ENCODE measurements around the gene MYBPHL. TPM values are rescaled to one million over a fixed set of nuclear protein-coding genes. Genes with fewer than 3 reads are reported as not detected.

The MYBPHL gene
- total and polyA plus RNA-seq, 5 donors from 2014 or later = not detected

DNA sequence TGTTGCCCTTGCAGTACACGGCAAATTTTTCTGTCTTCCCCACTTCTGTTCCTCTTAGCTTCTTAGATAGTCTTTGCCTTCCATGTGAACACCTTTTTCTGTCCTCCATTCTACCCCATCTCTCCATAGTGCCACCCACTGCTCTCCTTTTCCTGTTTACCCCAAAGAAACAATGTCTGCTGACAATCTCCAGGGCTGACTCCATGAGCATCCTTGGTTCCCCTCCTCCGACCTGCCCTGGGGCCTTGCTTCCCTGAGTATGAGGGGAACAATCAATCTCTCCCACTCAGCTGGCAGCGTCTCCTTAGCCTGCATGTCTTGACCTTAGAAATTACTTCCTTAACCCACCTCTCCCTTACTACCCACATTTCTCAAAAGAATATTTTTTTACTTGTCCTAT lies 12.3 kb upstream of the MYBPHL start:
- H3K27ac ChIP-seq (ENCODE audit: insufficient read depth, low read length, poor library complexity, severe bottlenecking) = no peak overlapping the region
- ATAC-seq (ENCODE audit: low read depth in 2 of 2) (no peak), DNase-seq (no peak)
- H3K27me3 ChIP-seq (ENCODE audit: control insufficient read depth, insufficient read depth, low read length) = peaks cover 3% of the 10 kb centered on the region
- no peaks in the 10 kb centered on the region for H3K4me1 ChIP-seq (ENCODE audit: control insufficient read depth, insufficient read depth, low read length, poor library complexity, severe bottlenecking)
- Mint-ChIP-seq H3K9me3 (peaks cover 0 to 2% (median 0%) of the 10 kb centered on the region in 7 donors), H3K27ac (no peak overlapping the region), H3K27me3 (no peaks in the 10 kb centered on the region), H3K4me1 (no peaks in the 10 kb centered on the region), H3K4me3 (no peak overlapping the region), H3K36me3 (no peaks in the 10 kb centered on the region)
- H3K4me3 ChIP-seq (ENCODE audit: low read depth, low read length) = no peak overlapping the region
- H3K9me3 ChIP-seq (ENCODE audit: control insufficient read depth in 2 of 2, low read length in 2 of 2) = no peaks in the 10 kb centered on the region
- H3K36me3 ChIP-seq (ENCODE audit: control insufficient read depth, insufficient read depth, low read length) = no peaks in the 10 kb centered on the region

GRCh38 chr1:109316506-109316905 lies 9.7 kb upstream of the MYBPHL start:
- Histone ChIP-seq H3K27me3 (ENCODE audit: control insufficient read depth, insufficient read depth, low read length) (no peaks in the 10 kb centered on the region), H3K9me3 (ENCODE audit: control insufficient read depth in 2 of 2, low read length in 2 of 2) (no peaks in the 10 kb centered on the region), H3K36me3 (ENCODE audit: control insufficient read depth, insufficient read depth, low read length) (no peaks in the 10 kb centered on the region), H3K4me1 (ENCODE audit: control insufficient read depth, insufficient read depth, low read length, poor library complexity, severe bottlenecking) (no peaks in the 10 kb centered on the region), H3K27ac (ENCODE audit: insufficient read depth, low read length, poor library complexity, severe bottlenecking) (no peak overlapping the region), H3K4me3 (ENCODE audit: low read depth, low read length) (no peak overlapping the region)
- no peak overlapping the region for H3K27ac Mint-ChIP-seq
- H3K9me3 Mint-ChIP-seq = peaks cover 0 to 2% (median 0%) of the 10 kb centered on the region in 7 donors
- DNase-seq (no peak), ATAC-seq (ENCODE audit: low read depth in 2 of 2) (no peak)
- no peak overlapping the region for H3K4me3 Mint-ChIP-seq
- no peaks in the 10 kb centered on the region for H3K36me3 Mint-ChIP-seq
- H3K27me3 Mint-ChIP-seq = peaks cover 10% of the 10 kb centered on the region
- no peaks in the 10 kb centered on the region for H3K4me1 Mint-ChIP-seq

- H3K36me3 ChIP-seq (ENCODE audit: control insufficient read depth, insufficient read depth, low read length) = no peaks in the 10 kb centered on the region
- DNase-seq = no peak
- Mint-ChIP-seq H3K4me1 (no peaks in the 10 kb centered on the region), H3K27me3 (peaks cover 12% of the 10 kb centered on the region), H3K4me3 (no peak overlapping the region), H3K9me3 (no peaks in the 10 kb centered on the region), H3K36me3 (no peaks in the 10 kb centered on the region), H3K27ac (no peak overlapping the region)
- no peak overlapping the region for H3K4me3 ChIP-seq (ENCODE audit: low read depth, low read length)
- H3K27ac ChIP-seq (ENCODE audit: insufficient read depth, low read length, poor library complexity, severe bottlenecking) = no peak overlapping the region
- H3K4me1 ChIP-seq (ENCODE audit: control insufficient read depth, insufficient read depth, low read length, poor library complexity, severe bottlenecking) = no peaks in the 10 kb centered on the region
- no peaks in the 10 kb centered on the region for H3K9me3 ChIP-seq (ENCODE audit: control insufficient read depth in 2 of 2, low read length in 2 of 2)
- no peaks in the 10 kb centered on the region for H3K27me3 ChIP-seq (ENCODE audit: control insufficient read depth, insufficient read depth, low read length)
- no peak for ATAC-seq (ENCODE audit: low read depth in 2 of 2)
Observed at GRCh38 chr1:109315288-109315687, 8.5 kb upstream of the MYBPHL start.

DNA sequence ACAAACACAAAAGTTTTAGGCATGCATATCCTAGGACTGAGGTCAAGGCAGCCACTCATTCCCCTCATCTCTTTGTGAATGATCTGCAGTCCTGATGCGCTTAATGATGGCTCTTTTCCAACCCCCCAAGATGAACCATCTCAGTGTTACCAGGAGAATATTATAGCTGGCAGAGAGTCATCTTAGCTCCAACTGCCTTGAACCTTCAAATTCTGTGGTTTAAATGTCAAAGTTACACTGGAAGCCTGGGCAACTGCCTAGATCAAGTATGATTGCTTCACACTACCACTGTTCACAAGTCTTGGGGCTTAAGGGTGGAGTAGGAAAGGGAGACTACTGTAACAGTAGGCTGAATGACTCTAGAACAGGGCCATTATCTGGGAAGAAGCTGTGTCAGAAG lies 8.0 kb upstream of the MYBPHL start:
- ATAC-seq (ENCODE audit: low read depth in 2 of 2) = no peak
- H3K27ac ChIP-seq (ENCODE audit: insufficient read depth, low read length, poor library complexity, severe bottlenecking) = no peak overlapping the region
- peaks cover 12% of the 10 kb centered on the region for H3K27me3 Mint-ChIP-seq
- DNase-seq = no peak
- H3K36me3 ChIP-seq (ENCODE audit: control insufficient read depth, insufficient read depth, low read length) = no peaks in the 10 kb centered on the region
- H3K27ac Mint-ChIP-seq = no peak overlapping the region
- no peaks in the 10 kb centered on the region for H3K9me3 ChIP-seq (ENCODE audit: control insufficient read depth in 2 of 2, low read length in 2 of 2)
- no peak overlapping the region for H3K4me3 Mint-ChIP-seq
- H3K4me1 ChIP-seq (ENCODE audit: control insufficient read depth, insufficient read depth, low read length, poor library complexity, severe bottlenecking) = no peaks in the 10 kb centered on the region
- H3K9me3 Mint-ChIP-seq = no peaks in the 10 kb centered on the region
- no peaks in the 10 kb centered on the region for H3K36me3 Mint-ChIP-seq
- no peak overlapping the region for H3K4me3 ChIP-seq (ENCODE audit: low read depth, low read length)
- H3K4me1 Mint-ChIP-seq = no peaks in the 10 kb centered on the region
- no peaks in the 10 kb centered on the region for H3K27me3 ChIP-seq (ENCODE audit: control insufficient read depth, insufficient read depth, low read length)

DNA sequence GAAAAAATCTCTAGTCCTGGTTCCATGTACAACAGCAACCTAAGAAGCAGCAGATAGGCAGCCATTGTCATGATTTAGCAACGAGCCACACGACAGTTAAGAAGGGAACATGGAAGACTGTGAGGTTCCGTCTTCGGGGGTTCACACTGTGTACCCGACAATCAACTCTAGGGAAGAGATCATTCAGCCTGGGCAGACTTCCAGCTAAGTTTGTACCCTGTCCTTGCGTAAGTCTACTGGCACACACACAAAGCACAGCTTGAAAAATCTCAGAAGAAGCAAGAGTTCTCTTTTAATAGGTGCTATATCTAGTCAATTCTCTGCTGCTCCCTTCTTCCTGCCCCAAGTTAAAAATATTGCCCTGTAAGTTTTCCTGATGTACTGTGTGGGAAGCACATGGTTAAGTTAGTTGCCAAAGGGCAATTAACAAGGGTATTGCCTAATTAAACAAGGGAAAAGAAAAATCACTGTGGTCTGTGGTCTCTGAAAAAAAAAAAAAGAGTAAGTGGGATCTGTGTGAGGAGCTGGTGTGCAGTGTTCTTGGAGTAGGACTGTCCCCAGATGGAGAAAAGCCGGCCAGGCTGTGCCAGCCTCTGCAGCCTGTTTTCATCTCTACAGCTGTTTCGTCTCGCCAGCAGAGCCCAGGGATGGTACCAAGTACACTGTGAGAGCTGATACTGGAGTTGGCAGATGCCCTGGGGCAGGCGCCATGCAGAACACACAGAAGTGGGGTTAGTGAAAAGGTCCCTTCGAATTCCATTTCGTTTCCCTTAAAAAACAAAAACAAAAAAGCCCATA lies 6.4 kb upstream of the MYBPHL start:
- no peak for DNase-seq
- no peaks in the 10 kb centered on the region for H3K36me3 Mint-ChIP-seq
- ATAC-seq (ENCODE audit: low read depth in 2 of 2) = no peak
- H3K4me1 Mint-ChIP-seq = no peaks in the 10 kb centered on the region
- Histone ChIP-seq H3K9me3 (ENCODE audit: control insufficient read depth in 2 of 2, low read length in 2 of 2) (no peaks in the 10 kb centered on the region), H3K27me3 (ENCODE audit: control insufficient read depth, insufficient read depth, low read length) (peaks cover 2% of the 10 kb centered on the region), H3K4me1 (ENCODE audit: control insufficient read depth, insufficient read depth, low read length, poor library complexity, severe bottlenecking) (no peaks in the 10 kb centered on the region), H3K4me3 (ENCODE audit: low read depth, low read length) (no peak overlapping the region), H3K27ac (ENCODE audit: insufficient read depth, low read length, poor library complexity, severe bottlenecking) (no peak overlapping the region), H3K36me3 (ENCODE audit: control insufficient read depth, insufficient read depth, low read length) (no peaks in the 10 kb centered on the region)
- no peak overlapping the region for H3K27ac Mint-ChIP-seq
- no peak overlapping the region for H3K4me3 Mint-ChIP-seq
- peaks cover 17% of the 10 kb centered on the region for H3K27me3 Mint-ChIP-seq
- no peaks in the 10 kb centered on the region for H3K9me3 Mint-ChIP-seq

DNA sequence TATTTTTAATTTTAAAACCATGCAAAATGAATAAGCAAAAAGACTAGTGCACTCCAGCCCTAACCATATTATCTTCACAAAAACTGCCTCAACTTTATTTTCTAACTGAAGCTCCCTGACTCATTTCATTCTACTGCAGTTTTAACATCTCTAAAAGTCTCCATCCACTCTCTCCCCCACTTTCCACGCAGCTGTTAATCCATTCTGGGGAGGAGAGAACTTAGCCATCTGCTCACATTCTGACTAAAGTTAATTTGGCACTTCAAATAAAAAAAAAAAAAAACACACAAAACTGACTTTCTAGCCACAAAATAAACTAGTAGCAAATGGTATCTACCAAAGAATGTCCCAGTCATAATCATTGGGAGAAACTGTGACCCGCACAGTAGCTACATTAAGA lies 5.4 kb upstream of the MYBPHL start:
- Histone ChIP-seq H3K27ac (ENCODE audit: insufficient read depth, low read length, poor library complexity, severe bottlenecking) (no peak overlapping the region), H3K9me3 (ENCODE audit: control insufficient read depth in 2 of 2, low read length in 2 of 2) (no peaks in the 10 kb centered on the region), H3K27me3 (ENCODE audit: control insufficient read depth, insufficient read depth, low read length) (peaks cover 2% of the 10 kb centered on the region), H3K36me3 (ENCODE audit: control insufficient read depth, insufficient read depth, low read length) (no peaks in the 10 kb centered on the region), H3K4me3 (ENCODE audit: low read depth, low read length) (no peak overlapping the region), H3K4me1 (ENCODE audit: control insufficient read depth, insufficient read depth, low read length, poor library complexity, severe bottlenecking) (no peaks in the 10 kb centered on the region)
- H3K4me3 Mint-ChIP-seq = no peak overlapping the region
- DNase-seq = no peak
- no peaks in the 10 kb centered on the region for H3K36me3 Mint-ChIP-seq
- ATAC-seq (ENCODE audit: low read depth in 2 of 2) = no peak
- H3K27me3 Mint-ChIP-seq = peaks cover 21% of the 10 kb centered on the region
- H3K4me1 Mint-ChIP-seq = no peaks in the 10 kb centered on the region
- no peaks in the 10 kb centered on the region for H3K9me3 Mint-ChIP-seq
- H3K27ac Mint-ChIP-seq = no peak overlapping the region

DNA sequence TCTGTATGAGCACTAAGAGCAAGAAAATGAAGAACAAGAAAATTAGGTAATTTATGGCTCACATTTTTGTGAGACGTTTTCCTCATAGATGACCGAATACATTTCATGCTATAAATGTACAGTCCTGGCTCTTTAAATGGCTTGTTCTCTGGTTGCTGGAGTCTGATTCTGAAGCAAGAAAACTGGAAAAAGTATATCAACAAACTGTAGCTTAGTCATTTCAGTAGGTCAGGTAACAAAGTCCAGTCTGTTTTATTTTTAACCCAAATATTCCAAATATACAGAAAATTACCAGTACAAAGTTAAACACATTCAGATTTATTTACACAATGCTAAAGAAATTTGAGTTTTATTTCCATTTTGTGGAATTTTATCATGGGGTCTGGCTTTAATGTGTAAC lies 2.5 kb upstream of the MYBPHL start:
- H3K27ac Mint-ChIP-seq = no peak overlapping the region
- DNase-seq (no peak), ATAC-seq (ENCODE audit: low read depth in 2 of 2) (no peak)
- no peaks in the 10 kb centered on the region for H3K9me3 Mint-ChIP-seq
- no peaks in the 10 kb centered on the region for H3K36me3 Mint-ChIP-seq
- Histone ChIP-seq H3K27ac (ENCODE audit: insufficient read depth, low read length, poor library complexity, severe bottlenecking) (no peak overlapping the region), H3K27me3 (ENCODE audit: control insufficient read depth, insufficient read depth, low read length) (peaks cover 2% of the 10 kb centered on the region), H3K4me3 (ENCODE audit: low read depth, low read length) (no peak overlapping the region), H3K36me3 (ENCODE audit: control insufficient read depth, insufficient read depth, low read length) (no peaks in the 10 kb centered on the region), H3K4me1 (ENCODE audit: control insufficient read depth, insufficient read depth, low read length, poor library complexity, severe bottlenecking) (no peaks in the 10 kb centered on the region), H3K9me3 (ENCODE audit: control insufficient read depth in 2 of 2, low read length in 2 of 2) (no peaks in the 10 kb centered on the region)
- H3K4me3 Mint-ChIP-seq = no peak overlapping the region
- peaks cover 21% of the 10 kb centered on the region for H3K27me3 Mint-ChIP-seq
- no peaks in the 10 kb centered on the region for H3K4me1 Mint-ChIP-seq

DNA sequence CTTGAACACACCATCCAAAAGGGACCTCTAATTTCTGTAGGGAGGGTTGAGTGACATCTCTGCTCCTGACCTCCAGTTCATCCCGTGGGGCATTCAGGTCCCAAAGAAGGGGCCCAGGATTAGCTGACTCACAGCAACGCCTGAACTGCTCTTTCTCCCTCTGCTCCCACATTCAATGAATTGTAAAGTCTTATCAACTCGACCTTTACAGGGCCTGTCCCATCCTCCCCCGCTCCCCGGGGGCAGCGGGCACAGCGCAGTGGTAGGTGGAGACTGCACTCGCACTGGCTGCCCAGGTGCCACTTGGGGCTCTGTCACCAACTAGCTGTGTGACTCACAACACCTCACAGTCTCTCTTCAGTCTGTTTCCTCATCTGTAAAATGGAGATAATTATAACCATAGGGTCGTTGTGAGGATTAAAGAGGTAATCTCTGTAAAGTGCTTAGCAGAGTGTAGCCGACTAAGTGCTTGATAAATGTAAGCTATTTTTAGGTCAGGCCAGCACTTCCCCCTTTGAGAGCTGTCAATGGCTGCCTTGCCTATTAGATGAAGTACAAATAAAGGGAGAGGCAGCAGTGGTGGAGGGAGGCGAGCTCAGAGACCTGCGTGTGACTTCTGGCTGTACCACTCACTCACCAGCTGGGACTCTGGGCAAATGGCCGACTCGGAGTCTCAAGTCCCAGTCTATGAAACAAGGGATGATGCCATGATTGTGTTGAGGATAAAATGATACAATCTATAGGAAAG lies 637 bp upstream of the MYBPHL start:
- Histone ChIP-seq H3K27me3 (ENCODE audit: control insufficient read depth, insufficient read depth, low read length) (peaks cover 2% of the 10 kb centered on the region), H3K27ac (ENCODE audit: insufficient read depth, low read length, poor library complexity, severe bottlenecking) (no peak overlapping the region), H3K4me1 (ENCODE audit: control insufficient read depth, insufficient read depth, low read length, poor library complexity, severe bottlenecking) (no peaks in the 10 kb centered on the region), H3K9me3 (ENCODE audit: control insufficient read depth in 2 of 2, low read length in 2 of 2) (no peaks in the 10 kb centered on the region), H3K36me3 (ENCODE audit: control insufficient read depth, insufficient read depth, low read length) (no peaks in the 10 kb centered on the region), H3K4me3 (ENCODE audit: low read depth, low read length) (no peak overlapping the region)
- Mint-ChIP-seq H3K9me3 (no peaks in the 10 kb centered on the region), H3K27ac (no peak overlapping the region), H3K4me3 (no peak overlapping the region), H3K36me3 (no peaks in the 10 kb centered on the region), H3K4me1 (no peaks in the 10 kb centered on the region), H3K27me3 (peaks cover 16% of the 10 kb centered on the region)
- DNase-seq (no peak), ATAC-seq (ENCODE audit: low read depth in 2 of 2) (peak; percentile 50)

Measured in CD4-positive, CD25-positive, alpha-beta regulatory T cell (primary cell).